GM08714 (cell line): ENCODE measurements around the gene SMOC2.

Experiments
- H3K4me3 ChIP-seq: fragments of 200-500 bp; sonication (Bioruptor generic); 2 replicates; pipeline ENCODE4 v1.5.1; 2014; ENCODE audit warnings: mild to moderate bottlenecking, low read length, inconsistent platforms
- ZNF274 ChIP-seq: IDR thresholded peaks from 2 replicates; pipeline ENCODE4 v1.6.1; 2012; ENCODE audit warnings: mild to moderate bottlenecking, low read depth, low read length

SMOC2 gene, protein sequence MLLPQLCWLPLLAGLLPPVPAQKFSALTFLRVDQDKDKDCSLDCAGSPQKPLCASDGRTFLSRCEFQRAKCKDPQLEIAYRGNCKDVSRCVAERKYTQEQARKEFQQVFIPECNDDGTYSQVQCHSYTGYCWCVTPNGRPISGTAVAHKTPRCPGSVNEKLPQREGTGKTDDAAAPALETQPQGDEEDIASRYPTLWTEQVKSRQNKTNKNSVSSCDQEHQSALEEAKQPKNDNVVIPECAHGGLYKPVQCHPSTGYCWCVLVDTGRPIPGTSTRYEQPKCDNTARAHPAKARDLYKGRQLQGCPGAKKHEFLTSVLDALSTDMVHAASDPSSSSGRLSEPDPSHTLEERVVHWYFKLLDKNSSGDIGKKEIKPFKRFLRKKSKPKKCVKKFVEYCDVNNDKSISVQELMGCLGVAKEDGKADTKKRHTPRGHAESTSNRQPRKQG

DNA sequence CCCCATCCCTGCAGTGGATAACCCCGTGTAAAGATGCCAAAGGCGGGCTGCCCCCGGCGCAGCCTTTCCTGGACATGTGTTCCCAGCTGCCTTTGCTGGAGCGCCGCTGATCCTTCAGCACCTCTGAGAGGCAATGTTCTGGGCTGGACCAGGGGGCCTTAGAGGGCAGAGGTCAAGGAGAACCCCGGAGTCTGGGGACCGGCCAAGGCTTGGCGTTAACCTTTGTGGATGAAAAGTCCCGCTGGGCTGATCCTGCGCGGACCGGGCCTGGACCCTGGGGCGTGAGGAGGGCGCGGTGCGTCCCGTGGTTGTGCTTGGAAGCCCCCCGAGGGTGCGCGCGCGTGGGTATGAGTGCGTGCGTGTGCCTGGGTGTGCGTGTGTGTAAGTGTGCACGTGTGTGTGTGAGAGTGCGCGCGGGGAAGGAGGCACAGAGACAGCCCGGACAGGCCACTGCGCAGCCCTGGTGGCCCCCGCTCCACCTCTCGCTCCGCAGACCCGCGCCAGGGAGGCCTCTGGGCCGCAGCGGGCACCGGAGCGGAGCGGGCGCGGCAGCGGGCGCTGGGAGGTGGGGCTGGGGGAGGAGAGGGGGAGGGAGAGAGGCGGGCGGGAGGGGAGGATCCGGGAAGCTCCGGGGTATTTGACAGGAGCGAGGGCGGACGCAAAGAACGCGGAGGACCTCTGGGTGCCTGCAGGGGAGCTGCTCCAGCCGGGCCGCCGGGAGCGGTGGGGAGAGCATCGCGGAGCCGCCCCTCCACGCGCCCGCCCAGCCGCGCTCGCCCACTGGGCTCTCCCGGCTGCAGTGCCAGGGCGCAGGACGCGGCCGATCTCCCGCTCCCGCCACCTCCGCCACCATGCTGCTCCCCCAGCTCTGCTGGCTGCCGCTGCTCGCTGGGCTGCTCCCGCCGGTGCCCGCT is at the start of gene SMOC2:
Gene SMOC2, plus strand, starts transcription at position 665 of the 914 bp plus-strand sequence. Its CDS starts 187 bp downstream, at position 852.
- H3K4me3 ChIP-seq = no peak within 1 kb of the TSS
- no peak for TF ChIP-seq ZNF274

DNA sequence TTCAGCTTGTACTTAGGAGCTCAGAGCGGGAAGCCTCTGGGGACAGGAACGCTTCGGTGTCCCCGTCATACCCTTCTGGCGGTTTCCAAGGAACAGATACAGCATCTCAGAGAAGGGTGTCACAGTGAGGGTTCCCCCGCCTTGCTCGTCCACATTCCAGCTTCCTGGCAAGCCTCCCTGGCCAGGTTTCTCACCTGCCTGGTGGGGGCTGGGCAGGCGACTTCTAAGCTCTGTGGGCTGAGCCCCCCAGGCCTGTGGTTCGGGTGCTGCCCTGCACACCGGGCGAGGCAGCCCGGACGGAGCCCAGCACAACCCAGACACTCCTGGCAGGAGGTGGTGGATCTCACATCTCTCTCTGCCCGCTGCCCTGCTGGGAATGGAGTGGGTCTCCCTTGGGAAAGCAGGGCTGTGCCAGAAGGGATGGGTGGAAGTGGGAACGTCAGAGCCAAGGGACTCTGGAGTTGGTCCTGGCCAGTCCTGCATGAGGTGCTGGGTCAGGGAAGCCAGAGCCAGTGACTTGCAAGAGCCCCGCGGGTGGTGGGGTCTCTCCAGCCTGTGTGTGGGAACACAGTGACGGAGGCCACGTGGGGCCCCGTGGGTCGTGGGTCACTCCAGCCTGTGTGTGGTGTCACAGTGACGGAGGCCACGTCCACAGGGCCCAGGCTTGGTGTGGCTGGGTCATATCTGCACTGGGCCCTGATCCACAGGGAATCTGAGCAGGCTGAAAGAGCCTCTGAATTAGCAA is 47.7 kb upstream of the SMOC2 start:
- TF ChIP-seq ZNF274 = no peak
- H3K4me3 ChIP-seq = no peak overlapping the region

DNA sequence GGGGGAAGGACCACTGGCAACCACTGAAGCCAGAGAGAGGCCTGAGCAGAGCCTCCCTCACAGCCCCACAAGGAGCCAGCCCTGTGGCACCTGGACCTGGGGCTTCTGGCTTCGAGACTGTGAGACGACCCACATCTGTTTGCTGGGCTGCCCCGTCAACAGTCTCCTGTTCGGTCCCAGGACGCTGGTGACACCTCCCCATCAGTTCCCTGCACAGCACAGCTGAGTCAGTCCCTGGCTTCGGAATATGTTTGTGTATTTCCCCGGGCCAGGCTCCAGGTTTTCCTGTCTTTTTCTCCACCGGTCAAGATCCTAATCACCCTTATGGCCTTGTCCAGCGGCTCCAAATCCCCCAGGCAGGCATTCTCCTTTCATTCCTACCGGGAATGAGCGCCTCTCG is 46.4 kb upstream of the SMOC2 start:
- H3K4me3 ChIP-seq = no peak overlapping the region
- TF ChIP-seq ZNF274 = no peak

DNA sequence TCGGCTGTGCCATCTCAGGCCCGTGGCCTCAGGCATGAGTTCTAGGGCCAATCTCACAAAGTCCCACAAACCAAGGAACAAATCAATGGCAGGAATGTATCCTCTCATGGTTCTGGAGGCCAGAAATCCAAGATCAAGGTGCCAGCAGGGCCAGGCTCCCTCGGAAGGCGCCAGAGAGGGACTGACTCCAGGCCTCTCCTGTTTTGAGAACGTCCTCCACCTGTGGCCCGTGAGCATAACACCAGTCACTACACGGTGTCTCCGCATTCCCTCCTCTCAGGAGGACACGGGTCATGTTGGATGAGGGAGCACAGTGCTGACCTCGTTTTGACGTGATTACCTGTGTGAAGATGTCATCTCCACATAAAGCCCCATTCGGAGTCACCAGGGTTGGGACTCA is 45.0 kb upstream of the SMOC2 start:
- H3K4me3 ChIP-seq = no peak overlapping the region
- TF ChIP-seq ZNF274 = no peak

DNA sequence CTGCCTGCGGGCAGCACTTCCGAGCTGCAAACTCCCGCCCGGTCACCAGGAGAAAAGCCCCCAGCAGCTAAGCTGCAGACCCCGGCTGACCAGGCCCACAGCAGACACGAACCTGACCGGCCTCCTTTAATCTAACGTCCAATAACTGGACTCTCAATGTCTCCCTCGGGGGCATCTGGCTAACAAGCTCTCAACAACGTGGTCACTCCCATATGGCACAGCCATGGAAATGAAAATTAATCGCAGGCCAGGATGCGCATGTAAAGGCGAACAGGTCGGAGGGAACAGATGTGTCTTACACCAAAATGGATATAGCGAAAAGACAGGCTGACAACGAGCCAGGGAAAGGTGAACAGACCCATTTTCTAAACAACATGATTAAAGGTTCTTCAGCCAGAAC is 44.4 kb upstream of the SMOC2 start:
- no peak for TF ChIP-seq ZNF274
- H3K4me3 ChIP-seq = no peak overlapping the region

DNA sequence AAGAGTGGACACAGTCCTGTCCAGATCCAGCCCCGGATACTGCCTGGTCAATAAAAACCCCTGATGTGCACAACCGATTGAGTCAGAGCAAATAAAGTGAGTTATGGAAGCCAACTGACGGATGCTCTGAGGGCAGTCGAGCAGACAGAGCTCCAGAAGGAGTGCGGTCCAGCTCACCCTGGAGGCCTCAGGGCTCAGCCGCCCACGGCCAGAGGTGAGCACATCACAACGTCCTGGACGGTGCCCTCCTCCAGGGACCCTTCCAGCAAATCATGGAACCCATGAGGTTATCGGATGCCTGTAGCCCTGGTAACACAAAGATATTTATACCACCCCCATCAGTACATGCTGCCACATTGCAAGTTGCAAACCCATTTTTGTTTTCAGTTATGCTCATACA is 44.0 kb upstream of the SMOC2 start:
- no peak overlapping the region for H3K4me3 ChIP-seq
- no peak for TF ChIP-seq ZNF274

DNA sequence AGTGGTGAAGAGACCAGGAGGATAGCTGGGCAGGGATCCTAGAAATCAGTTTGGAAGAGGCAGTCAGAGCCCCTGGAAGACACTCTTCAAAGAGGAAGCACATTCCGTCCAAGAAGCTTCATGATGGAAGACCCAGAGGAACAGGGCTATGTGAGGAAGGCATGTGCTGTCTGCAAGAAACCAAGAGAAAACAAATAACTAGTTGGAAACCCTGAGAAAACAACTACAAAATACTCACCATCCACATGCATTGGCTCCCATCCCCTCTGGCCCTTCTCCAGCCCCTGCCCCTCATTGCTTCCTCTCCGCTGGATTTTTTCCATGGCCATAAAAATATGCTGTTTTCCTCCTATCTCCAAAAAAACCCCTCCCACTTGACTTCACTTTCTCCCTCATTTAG is 40.9 kb upstream of the SMOC2 start:
- no peak for TF ChIP-seq ZNF274
- H3K4me3 ChIP-seq = no peak overlapping the region

DNA sequence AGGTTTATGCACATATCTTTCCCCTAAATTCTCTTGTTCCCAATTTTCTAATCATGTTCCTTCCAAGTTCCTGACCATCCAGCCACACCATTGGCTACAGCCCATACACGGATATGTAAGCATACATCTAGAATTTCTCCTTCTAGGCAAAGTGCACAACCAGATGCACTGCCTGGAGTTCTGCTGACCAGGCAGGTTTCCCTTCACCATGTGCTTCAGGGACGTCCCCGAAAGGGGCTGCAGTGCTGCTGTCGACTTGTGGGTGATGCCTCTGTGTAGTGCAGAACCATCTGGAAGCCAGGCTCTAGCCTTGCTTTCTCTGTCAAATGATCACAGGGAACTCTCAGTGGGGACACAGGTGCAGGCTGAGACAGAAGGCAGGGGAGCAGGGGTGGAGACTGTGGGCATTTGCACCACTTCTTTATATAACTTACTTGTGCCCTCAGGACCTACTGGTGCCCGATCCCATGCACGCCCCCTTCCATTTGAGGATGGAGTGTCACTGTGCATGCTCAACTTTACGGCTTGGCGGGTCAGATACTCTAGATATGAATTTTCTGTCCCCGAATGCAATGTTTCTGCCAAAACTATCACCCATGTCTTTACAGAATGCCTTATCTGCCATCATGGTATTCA is 37.5 kb upstream of the SMOC2 start:
- TF ChIP-seq ZNF274 = no peak

DNA sequence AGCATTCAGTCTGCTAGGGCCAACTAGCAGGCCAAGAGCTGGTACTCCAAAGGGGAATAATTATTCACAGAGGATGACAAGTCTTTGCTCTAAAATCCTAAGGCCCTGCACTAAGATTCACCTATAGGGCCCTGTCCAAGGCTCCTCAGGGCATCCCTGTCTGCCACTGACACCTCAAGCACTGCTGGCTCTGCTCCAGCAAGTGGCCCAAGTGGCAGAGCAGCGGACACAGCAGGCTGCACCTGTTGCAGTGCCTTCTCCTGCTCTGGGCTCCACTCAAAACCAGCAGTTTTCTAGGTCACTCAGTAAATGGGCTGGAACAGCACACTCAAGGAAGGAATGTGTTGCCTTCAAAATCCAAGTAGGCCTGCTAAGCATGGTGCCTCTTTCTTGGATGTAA is 36.4 kb upstream of the SMOC2 start:
- no peak for TF ChIP-seq ZNF274
- no peak overlapping the region for H3K4me3 ChIP-seq

More for the DNA sequence above, 37.5 kb upstream of the SMOC2 start:
- no peak overlapping the region for H3K4me3 ChIP-seq

DNA sequence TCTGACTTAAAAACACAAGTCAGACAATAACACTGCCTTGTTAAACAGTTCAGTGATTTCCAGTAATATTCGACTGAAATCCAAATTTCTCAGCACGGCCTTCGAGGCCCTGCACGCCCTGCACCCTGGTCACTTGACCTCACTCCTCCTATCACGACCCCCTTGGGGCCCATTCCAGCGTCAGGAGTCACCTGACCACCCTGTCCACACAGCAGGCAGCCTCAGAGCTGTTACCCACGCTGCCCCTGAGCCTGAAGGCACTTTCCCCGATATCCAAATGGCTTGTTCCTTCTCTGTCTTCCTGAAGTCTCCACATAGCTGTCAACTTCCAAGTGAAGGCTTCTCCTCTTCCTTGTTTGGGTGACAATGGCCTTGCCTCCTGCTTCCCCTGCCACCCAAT is 33.1 kb upstream of the SMOC2 start:
- no peak overlapping the region for H3K4me3 ChIP-seq
- no peak for TF ChIP-seq ZNF274

DNA sequence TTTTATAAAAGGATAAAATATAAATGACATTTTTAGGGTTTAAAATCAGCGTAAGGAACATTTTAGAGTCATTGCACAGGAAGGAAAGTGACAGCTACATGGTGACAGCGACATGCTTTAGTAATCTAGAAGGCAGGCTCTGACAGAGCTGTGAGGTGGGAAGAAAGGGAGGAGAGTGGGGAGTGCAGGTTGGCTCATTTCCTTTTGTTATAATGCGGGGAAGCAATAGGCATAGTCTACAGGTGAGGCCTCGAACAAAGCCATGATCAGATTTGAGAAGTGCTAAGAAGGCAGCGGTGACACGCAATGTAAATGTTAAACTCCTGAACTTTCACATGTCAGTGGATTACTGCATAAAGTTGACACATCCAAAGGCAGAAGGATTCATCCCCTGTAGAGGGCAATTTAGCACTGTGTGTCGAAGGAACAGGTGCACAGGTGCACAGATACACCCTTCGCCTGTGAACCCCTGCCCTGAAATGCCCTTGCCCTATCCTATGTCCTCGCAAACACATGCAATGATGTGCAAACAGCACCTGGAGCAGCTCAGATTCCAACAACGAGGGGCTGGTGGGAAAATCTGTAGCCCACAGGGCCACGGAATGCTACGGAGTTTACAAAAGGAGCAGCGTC is 32.4 kb upstream of the SMOC2 start:
- no peak for TF ChIP-seq ZNF274
- H3K4me3 ChIP-seq = no peak overlapping the region

DNA sequence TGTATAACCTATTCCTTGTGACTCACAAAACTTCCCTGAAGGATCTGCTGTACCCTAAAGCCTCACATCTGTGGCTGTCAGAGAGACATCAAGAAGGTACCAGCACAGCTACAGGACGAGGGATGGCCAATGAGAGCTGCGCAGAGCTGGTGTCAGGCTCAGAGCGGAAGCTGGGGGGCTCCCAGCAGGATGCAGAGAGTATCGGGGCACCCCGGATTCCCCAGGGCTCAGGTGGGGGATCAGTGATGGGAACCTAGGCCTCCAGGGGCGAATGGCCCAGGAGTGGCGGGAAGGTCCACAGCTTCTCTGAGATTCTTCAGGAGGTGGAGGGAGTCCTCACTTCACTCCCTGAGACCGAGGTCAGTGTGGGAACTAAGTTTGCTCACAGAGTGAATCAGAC is 30.9 kb upstream of the SMOC2 start:
- no peak overlapping the region for H3K4me3 ChIP-seq
- TF ChIP-seq ZNF274 = no peak

DNA sequence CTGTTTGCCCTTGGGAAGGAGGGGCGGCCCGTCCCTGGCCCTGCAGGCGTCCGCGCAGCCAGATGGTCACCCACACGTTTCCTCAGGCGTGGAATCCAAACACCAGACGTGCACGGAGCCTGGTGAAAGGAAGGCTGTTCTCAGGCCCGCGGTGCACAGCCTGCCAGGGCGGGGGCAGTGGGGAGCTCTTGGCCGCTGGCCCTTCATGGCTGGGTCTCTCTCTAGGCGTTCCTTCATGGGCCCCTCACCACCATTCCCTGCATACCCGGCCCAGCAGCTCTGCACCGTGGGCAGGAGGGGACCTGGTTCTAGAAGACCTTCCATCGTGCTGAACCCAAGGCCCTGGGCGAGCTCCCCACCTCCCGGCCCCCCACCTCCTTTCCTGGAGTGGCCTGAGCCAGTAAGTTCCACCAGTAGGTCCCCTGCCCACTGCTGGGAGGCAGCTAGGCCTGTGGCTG is 30.4 kb upstream of the SMOC2 start:
- H3K4me3 ChIP-seq = no peak overlapping the region
- TF ChIP-seq ZNF274 = no peak

DNA sequence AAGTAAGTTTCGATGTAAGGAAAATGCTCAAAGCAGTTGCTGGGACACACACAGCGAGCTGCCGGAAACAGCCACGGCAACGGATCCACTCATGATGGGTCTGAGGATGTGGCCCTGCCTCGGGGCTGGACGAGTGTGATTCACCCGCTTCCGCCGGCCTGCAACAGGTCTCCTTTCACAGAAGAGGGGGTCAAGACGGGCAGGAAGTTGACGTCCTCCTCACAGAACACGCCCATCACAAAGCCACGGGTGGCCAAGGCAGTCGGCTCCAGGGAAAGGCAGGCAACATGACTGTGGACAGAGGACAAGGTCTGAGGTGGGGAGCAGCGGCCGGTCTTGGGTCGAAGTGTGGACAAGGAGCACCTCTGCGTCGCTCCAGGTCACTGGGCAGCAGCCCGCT is 29.9 kb upstream of the SMOC2 start:
- no peak for TF ChIP-seq ZNF274
- H3K4me3 ChIP-seq = no peak overlapping the region
